HUDEP-2 (cell line): ENCODE measurements around the gene KDM2B.
A peak's percentile ranks its signal among the peaks of the same experiment; 100 is the strongest.

Source experiments
- DNase-seq, 76 experiments: peaks; one replicate each; lab custom pipeline; 2025; ENCODE audit not compliant: unreplicated experiment in 76 of 76; lab: John Stamatoyannopoulos, UW

Gene KDM2B

GRCh38 chr12:121568518-121568917, 12.3 kb downstream of the KDM2B start:
- DNase-seq: no peak

GRCh38 chr12:121565076-121565475, 15.7 kb downstream of the KDM2B start:
- no peak for DNase-seq

- DNase-seq: no peak
Observed at GRCh38 chr12:121562488-121562887, 18.3 kb downstream of the KDM2B start.

- no peak for DNase-seq
Observed at GRCh38 chr12:121561009-121561395, 19.8 kb downstream of the KDM2B start.

- no peak for DNase-seq
Observed at GRCh38 chr12:121560392-121561008, 20.3 kb downstream of the KDM2B start.

GRCh38 chr12:121558956-121559355, 21.9 kb downstream of the KDM2B start:
- DNase-seq: no peak

- DNase-seq: no peak
Observed at GRCh38 chr12:121550974-121551634, 29.7 kb downstream of the KDM2B start.

- DNase-seq: no peak
Observed at GRCh38 chr12:121549075-121549474, 31.7 kb downstream of the KDM2B start.

GRCh38 chr12:121545480-121545879, 35.3 kb downstream of the KDM2B start:
- DNase-seq: no peak

- no peak for DNase-seq
Observed at GRCh38 chr12:121543786-121544185, 37.0 kb downstream of the KDM2B start.

- DNase-seq: no peak
Observed at GRCh38 chr12:121539908-121540307, 40.9 kb downstream of the KDM2B start.

- peak in 12 of 76 experiments; percentile 1 to 17 (median 8) for DNase-seq
Observed at GRCh38 chr12:121538699-121539061, 42.1 kb downstream of the KDM2B start.

- peak in 1 of 76 experiments; percentile 27 for DNase-seq
Observed at GRCh38 chr12:121537814-121538698, 42.8 kb downstream of the KDM2B start.

GRCh38 chr12:121536899-121537813, 43.7 kb downstream of the KDM2B start:
- DNase-seq: peak in 57 of 76 experiments; percentile 6 to 74 (median 43)

GRCh38 chr12:121536054-121536898, 44.5 kb downstream of the KDM2B start:
- peak in 29 of 76 experiments; percentile 2 to 46 (median 22) for DNase-seq

- no peak for DNase-seq
Observed at GRCh38 chr12:121535150-121536053, 45.4 kb downstream of the KDM2B start.

- no peak for DNase-seq
Observed at GRCh38 chr12:121534495-121535148, 46.2 kb downstream of the KDM2B start.
